Esophagus (tissue), 2 donors: Measurements from ENCODE around the gene APC2. TPM values are rescaled to one million over a fixed set of nuclear protein-coding genes. Genes with fewer than 3 reads are reported as not detected.
A peak's percentile ranks its signal among the peaks of the same experiment; 100 is the strongest.

Source experiments
- H3K27ac ChIP-seq, 2 donors: one replicate each; pipeline ENCODE4 v1.5.1; 2013; ENCODE audit warnings: low read depth in 2 of 2, mild to moderate bottlenecking in 2 of 2, inconsistent platforms in 1 of 2, low read length in 1 of 2, moderate library complexity in 1 of 2
- H3K27me3 ChIP-seq, 2 donors: one replicate each; pipeline ENCODE4 v1.6.1; 2013; ENCODE audit warnings: low read length in 2 of 2, control low read depth in 1 of 2, mild to moderate bottlenecking in 1 of 2; ENCODE audit not compliant: insufficient read depth in 2 of 2, control insufficient read depth in 1 of 2
- H3K36me3 ChIP-seq, 2 donors: one replicate each; pipeline ENCODE4 v1.6.1; 2013; ENCODE audit warnings: low read length in 1 of 2; ENCODE audit not compliant: control insufficient read depth in 2 of 2, insufficient read depth in 2 of 2
- H3K4me1 ChIP-seq, 2 donors: one replicate each; pipeline ENCODE4 v1.6.1; 2013; ENCODE audit warnings: low read length in 1 of 2; ENCODE audit not compliant: control insufficient read depth in 2 of 2, insufficient read depth in 2 of 2
- H3K4me3 ChIP-seq, 2 donors: one replicate each; pipeline ENCODE4 v1.5.1; 2013; ENCODE audit warnings: low read length in 2 of 2, mild to moderate bottlenecking in 2 of 2, low read depth in 1 of 2, moderate library complexity in 1 of 2
- H3K9me3 ChIP-seq, 2 donors: one replicate each; pipeline ENCODE4 v1.6.1; 2013; ENCODE audit warnings: mild to moderate bottlenecking in 2 of 2, low read depth in 1 of 2, low read length in 1 of 2, moderate library complexity in 1 of 2; ENCODE audit not compliant: control insufficient read depth in 2 of 2, insufficient read depth in 1 of 2
- WGBS, 2 donors: extraction: QIAGEN DNeasy Blood & Tissue Kit; methylation state at CpG; one replicate each; pipeline ENCODE4 v1.1.7; 2013; 5-methylcytosine and 5-hydroxymethylcytosine counted together
- polyA plus RNA-seq, 2 donors: library from polyadenylated mRNA; stranded (reverse); fragments of 200-250 nt; gene quantifications; one replicate each; pipeline ENCODE4 v1.2.3, GENCODE V29; 2013
- donor health status: healthy with polysubstance abuse.
- donor health status: Bipolar disorder and iron deficiency.

The APC2 gene
- polyA plus RNA-seq, 2 donors, result 0.02 to 0.10 TPM

GRCh38 chr19:1469255-1470054, 19.5 kb downstream of the APC2 start:
- Histone ChIP-seq H3K9me3 (peaks cover 0 to 14% of the 10 kb centered on the region in 2 donors), H3K4me1 (peaks cover 43 to 72% of the 10 kb centered on the region in 2 donors), H3K36me3 (peaks cover 0 to 4% of the 10 kb centered on the region in 2 donors), H3K27ac (no peak overlapping the region), H3K4me3 (peak overlapping the region; percentile 39 to 40), H3K27me3 (peaks cover 0 to 55% of the 10 kb centered on the region in 2 donors)
- 2 to 4% methylated on average over 87 to 117 of the region's 117 CpGs for WGBS, 2 donors

GRCh38 chr19:1470055-1470304, 20.1 kb downstream of the APC2 start:
- Histone ChIP-seq H3K4me3 (peak overlapping the region; percentile 39 to 40), H3K4me1 (peaks cover 43 to 72% of the 10 kb centered on the region in 2 donors), H3K27me3 (peaks cover 0 to 54% of the 10 kb centered on the region in 2 donors), H3K27ac (no peak overlapping the region), H3K9me3 (peaks cover 0 to 14% of the 10 kb centered on the region in 2 donors), H3K36me3 (peaks cover 0 to 9% of the 10 kb centered on the region in 2 donors)
- WGBS, 2 donors, result 2 to 6% methylated on average over 6 to 22 of the region's 22 CpGs

GRCh38 chr19:1470305-1471009, 20.5 kb downstream of the APC2 start:
- peaks cover 0 to 53% of the 10 kb centered on the region in 2 donors for H3K27me3 ChIP-seq
- H3K4me1 ChIP-seq, result peaks cover 40 to 67% of the 10 kb centered on the region in 2 donors
- H3K36me3 ChIP-seq, result peaks cover 0 to 12% of the 10 kb centered on the region in 2 donors
- H3K4me3 ChIP-seq, result peak overlapping the region; percentile 39 to 40
- no peak overlapping the region for H3K27ac ChIP-seq
- 1 to 3% methylated on average over 48 to 67 of the region's 67 CpGs for WGBS, 2 donors
- H3K9me3 ChIP-seq, result peaks cover 0 to 14% of the 10 kb centered on the region in 2 donors

- H3K4me3 ChIP-seq, result peak overlapping the region; percentile 39 to 40
- H3K4me1 ChIP-seq, result peaks cover 36 to 61% of the 10 kb centered on the region in 2 donors
- H3K27me3 ChIP-seq, result peaks cover 0 to 47% of the 10 kb centered on the region in 2 donors
- 4 to 6% methylated on average over 28 of the region's 28 CpGs for WGBS, 2 donors
- H3K36me3 ChIP-seq, result peaks cover 0 to 14% of the 10 kb centered on the region in 2 donors
- H3K9me3 ChIP-seq, result peaks cover 0 to 9% of the 10 kb centered on the region in 2 donors
- no peak overlapping the region for H3K27ac ChIP-seq
Measured at GRCh38 chr19:1471010-1471514, 21.1 kb downstream of the APC2 start.

- peaks cover 0 to 18% of the 10 kb centered on the region in 2 donors for H3K36me3 ChIP-seq
- H3K27ac ChIP-seq, result no peak overlapping the region
- WGBS, 2 donors, result 23 to 31% methylated on average over 17 to 24 of the region's 24 CpGs
- peaks cover 34 to 57% of the 10 kb centered on the region in 2 donors for H3K4me1 ChIP-seq
- H3K4me3 ChIP-seq, result no peak overlapping the region
- H3K9me3 ChIP-seq, result peaks cover 0 to 7% of the 10 kb centered on the region in 2 donors
- peaks cover 0 to 41% of the 10 kb centered on the region in 2 donors for H3K27me3 ChIP-seq
Measured at GRCh38 chr19:1471515-1472160, 21.7 kb downstream of the APC2 start.

GRCh38 chr19:1472231-1473084, 22.5 kb downstream of the APC2 start:
- Histone ChIP-seq H3K36me3 (peaks cover 0 to 21% of the 10 kb centered on the region in 2 donors), H3K4me3 (peak overlapping the region in 1 of 2 donors; percentile 10), H3K27ac (no peak overlapping the region), H3K27me3 (peaks cover 0 to 39% of the 10 kb centered on the region in 2 donors), H3K4me1 (peaks cover 27 to 50% of the 10 kb centered on the region in 2 donors), H3K9me3 (peaks cover 0 to 4% of the 10 kb centered on the region in 2 donors)
- WGBS, 2 donors, result 42 to 45% methylated on average over 43 to 44 of the region's 44 CpGs

- 71 to 74% methylated on average over 20 of the region's 20 CpGs for WGBS, 2 donors
- peaks cover 0 to 33% of the 10 kb centered on the region in 2 donors for H3K27me3 ChIP-seq
Measured at GRCh38 chr19:1473085-1473851, 23.3 kb downstream of the APC2 start.

GRCh38 chr19:1474011-1474764, 24.3 kb downstream of the APC2 start:
- no peak overlapping the region for H3K27ac ChIP-seq
- peaks cover 0 to 25% of the 10 kb centered on the region in 2 donors for H3K27me3 ChIP-seq
- H3K4me1 ChIP-seq, result peaks cover 15 to 36% of the 10 kb centered on the region in 2 donors
- WGBS, 2 donors, result 74 to 79% methylated on average over 31 of the region's 31 CpGs
- H3K36me3 ChIP-seq, result peaks cover 0 to 21% of the 10 kb centered on the region in 2 donors
- H3K9me3 ChIP-seq, result peaks cover 0 to 4% of the 10 kb centered on the region in 2 donors
- H3K4me3 ChIP-seq, result no peak overlapping the region

More at GRCh38 chr19:1473085-1473851, 23.3 kb downstream of the APC2 start:
- Histone ChIP-seq H3K9me3 (peaks cover 0 to 4% of the 10 kb centered on the region in 2 donors), H3K27ac (no peak overlapping the region), H3K4me3 (no peak overlapping the region), H3K36me3 (peaks cover 0 to 21% of the 10 kb centered on the region in 2 donors), H3K4me1 (peaks cover 19 to 42% of the 10 kb centered on the region in 2 donors)
